ENCODE results near the gene RERE. TPM values are rescaled to one million over a fixed set of nuclear protein-coding genes. Genes with fewer than 3 reads are reported as not detected.
A peak's percentile ranks its signal among the peaks of the same experiment; 100 is the strongest.
"Not testable (repeated sequence)": the region's sequence is repeated elsewhere in the genome, so short reads cannot be mapped to it uniquely, and the experiment has no call there.

The RERE gene
- polyA plus RNA-seq, 1 of the 3 experiments (the other 2 are of a cell fraction), result 8.1 TPM

- H3K9ac ChIP-seq, result no peak overlapping the region
Observed at GRCh38 chr1:8822373-8823294, 5.2 kb upstream of the RERE start.

GRCh38 chr1:8821084-8821483, 3.6 kb upstream of the RERE start:
- H3K4me1 ChIP-seq (ENCODE audit: control insufficient read depth in 1 of 2, insufficient read depth in 2 of 2, low read depth in 1 of 2, low read length in 1 of 2), result peaks cover 2 to 23% of the 10 kb centered on the region in 2 experiments; a peak in 3 of 4 replicates
- no peaks in the 10 kb centered on the region for H3K27me3 ChIP-seq (ENCODE audit: insufficient read depth)
- no peak overlapping the region for H2AFZ ChIP-seq (ENCODE audit: low read depth)
- no peaks in the 10 kb centered on the region for H3K9me3 ChIP-seq
- H3K79me2 ChIP-seq (ENCODE audit: insufficient read depth), result peaks cover 13% of the 10 kb centered on the region
- POLR2A ChIA-PET, result no interaction called here
- H3K4me3 ChIP-seq (ENCODE audit: low read depth in 2 of 2, low read length in 1 of 2), result no peak overlapping the region
- H3F3A ChIP-seq (replicated peaks; ENCODE audit: insufficient read depth), result peaks cover 26% of the 10 kb centered on the region
- 62% methylated on average over 2 of the region's 2 CpGs for WGBS (ENCODE audit: low lambda C conversion rate)
- H3K27ac ChIP-seq (ENCODE audit: low read depth in 2 of 2, low read length in 1 of 2), result no peak overlapping the region
- CTCF ChIA-PET, result interaction anchor here (0.7 to 3.9 kb wide), 12 partner anchors 9 to 260 kb away, joined by 3 to 19 read pairs (median 3); no protein-coding TSS in a partner anchor
- H3K9me2 ChIP-seq, result no peaks in the 10 kb centered on the region
- H3K4me2 ChIP-seq, result no peak overlapping the region
- no peak for DNase-seq
- no peak overlapping the region for H3K9ac ChIP-seq
- no peaks in the 10 kb centered on the region for H4K20me1 ChIP-seq (ENCODE audit: insufficient read depth)
- no peak for TF ChIP-seq TAF1 (IDR thresholded peaks at IDR 0.05; ENCODE audit: borderline replicate concordance, low read depth, low read length)
- H3K36me3 ChIP-seq (replicated peaks in 1 of 2; ENCODE audit: control insufficient read depth in 1 of 2, insufficient read depth in 2 of 2, low read length in 1 of 2), result no peaks in the 10 kb centered on the region

More at GRCh38 chr1:8822373-8823294, 5.2 kb upstream of the RERE start:
- H3K27ac ChIP-seq (ENCODE audit: low read depth in 2 of 2, low read length in 1 of 2), result peak overlapping the region; percentile 54 to 55; a peak in 3 of 4 replicates
- H3K27me3 ChIP-seq (ENCODE audit: insufficient read depth), result no peaks in the 10 kb centered on the region
- ChIA-PET CTCF (interaction anchor here (1.0 to 3.9 kb wide), 4 partner anchors 17 to 97 kb away, joined by 3 to 19 read pairs (median 4); no protein-coding TSS in a partner anchor), POLR2A (interaction anchor here (0.5 kb wide), 1 partner anchor 14 kb away, joined by 5 read pairs; no protein-coding TSS in a partner anchor)
- no peaks in the 10 kb centered on the region for H3K79me2 ChIP-seq (ENCODE audit: insufficient read depth)
- no peaks in the 10 kb centered on the region for H3K9me2 ChIP-seq
- DNase-seq, result peak; percentile 58
- H3K36me3 ChIP-seq (replicated peaks in 1 of 2; ENCODE audit: control insufficient read depth in 1 of 2, insufficient read depth in 2 of 2, low read length in 1 of 2), result no peaks in the 10 kb centered on the region
- peak overlapping the region; percentile 27; the same call in 1 of the 2 replicates for H3K4me2 ChIP-seq
- no peaks in the 10 kb centered on the region for H4K20me1 ChIP-seq (ENCODE audit: insufficient read depth)
- no peak overlapping the region for H3K4me3 ChIP-seq (ENCODE audit: low read depth in 2 of 2, low read length in 1 of 2)
- peaks cover 17% of the 10 kb centered on the region for H3F3A ChIP-seq (replicated peaks; ENCODE audit: insufficient read depth)
- peaks cover 2 to 23% of the 10 kb centered on the region in 2 experiments; a peak in 3 of 4 replicates for H3K4me1 ChIP-seq (ENCODE audit: control insufficient read depth in 1 of 2, insufficient read depth in 2 of 2, low read depth in 1 of 2, low read length in 1 of 2)
- H3K9me3 ChIP-seq, result no peaks in the 10 kb centered on the region
- no peak for TF ChIP-seq POLR2AphosphoS5 (IDR thresholded peaks at IDR 0.05; ENCODE audit: low read depth, low read length)
- TF ChIP-seq TCF12 (IDR thresholded peaks at IDR 0.05), result peak; percentile 52
- TF ChIP-seq NFIC (IDR thresholded peaks at IDR 0.05; ENCODE audit: borderline replicate concordance), result peak; percentile 60; the same call in 1 of the 2 replicates
- no peak for TF ChIP-seq PBX3 (IDR thresholded peaks at IDR 0.05)
- TF ChIP-seq SIN3A (IDR thresholded peaks at IDR 0.05; ENCODE audit: borderline replicate concordance, low read depth, low read length), result no peak
- TF ChIP-seq TEAD4 (IDR thresholded peaks at IDR 0.05; ENCODE audit: borderline replicate concordance, insufficient read depth), result no peak
- peak in 1 of 2 experiments; percentile 19; a peak in 1 of 4 replicates for TF ChIP-seq EP300 (IDR thresholded peaks at IDR 0.05; ENCODE audit: borderline replicate concordance in 1 of 2, low read depth in 1 of 2, low read length in 1 of 2)
- TF ChIP-seq MXI1 (IDR thresholded peaks at IDR 0.05; ENCODE audit: low read depth, low read length), result no peak
- no peak overlapping the region for H2AFZ ChIP-seq (ENCODE audit: low read depth)
- 68% methylated on average over 8 of the region's 10 CpGs for WGBS (ENCODE audit: low lambda C conversion rate)

GRCh38 chr1:8818789-8819188, 1.3 kb upstream of the RERE start:
- H3K9me2 ChIP-seq, CTCF ChIA-PET: not testable (repeated sequence)
- WGBS (ENCODE audit: low lambda C conversion rate), result 93% methylated on average over 13 of the region's 13 CpGs

More at GRCh38 chr1:8818789-8819188, 1.3 kb upstream of the RERE start:
- peaks cover 36% of the 10 kb centered on the region for H3K79me2 ChIP-seq (ENCODE audit: insufficient read depth)
- H4K20me1 ChIP-seq (ENCODE audit: insufficient read depth); H3K9me3 ChIP-seq; H3K9ac ChIP-seq; DNase-seq; POLR2A ChIA-PET; H3K27me3 ChIP-seq (ENCODE audit: insufficient read depth); H3K4me3 ChIP-seq (ENCODE audit: low read depth in 2 of 2, low read length in 1 of 2); H3K36me3 ChIP-seq (replicated peaks in 1 of 2; ENCODE audit: control insufficient read depth in 1 of 2, insufficient read depth in 2 of 2, low read length in 1 of 2): not testable (repeated sequence)
- H3K27ac ChIP-seq (ENCODE audit: low read depth in 2 of 2, low read length in 1 of 2), result peak overlapping the region; percentile 88 to 93; a peak in 2 of 4 replicates
- peaks cover 30% of the 10 kb centered on the region for H3F3A ChIP-seq (replicated peaks; ENCODE audit: insufficient read depth)
- H3K4me2 ChIP-seq, result peak overlapping the region; percentile 66
- peaks cover 13 to 26% of the 10 kb centered on the region in 2 experiments; a peak in 3 of 4 replicates for H3K4me1 ChIP-seq (ENCODE audit: control insufficient read depth in 1 of 2, insufficient read depth in 2 of 2, low read depth in 1 of 2, low read length in 1 of 2)
- peak overlapping the region; percentile 85; the same call in 1 of the 2 replicates for H2AFZ ChIP-seq (ENCODE audit: low read depth)

All from SK-N-SH (cell line).